Measurements from ENCODE around the gene SPECC1.

DNA sequence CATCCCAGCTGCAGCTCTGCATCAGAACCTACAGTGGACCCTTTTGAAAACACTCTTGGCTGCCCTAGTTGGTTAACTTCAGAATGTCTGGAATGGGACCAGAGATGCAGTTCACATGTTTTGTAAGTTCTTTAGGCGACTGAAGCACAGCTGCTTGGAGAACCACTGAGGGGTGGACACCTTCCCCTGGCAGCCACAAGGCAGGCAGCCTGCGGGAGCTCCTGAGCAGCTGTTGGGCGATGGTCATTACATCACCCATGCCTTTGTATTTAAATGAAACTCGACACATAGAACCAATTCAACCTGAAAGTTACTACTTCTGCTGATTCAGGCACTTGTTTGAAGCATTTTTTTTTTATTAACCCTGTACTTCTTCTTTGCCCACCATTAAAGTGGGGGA is 306.7 kb downstream of the SPECC1 start:
- TF ChIP-seq YY1 (IDR thresholded peaks at IDR 0.05; ENCODE audit: insufficient read depth, insufficient read length) (no peak), ZNF274 (IDR thresholded peaks at IDR 0.05; ENCODE audit: low read depth, low read length) (no peak)

Measured in NT2/D1 (cell line).